Sciatic nerve (tissue), 2 donors: Measurements from ENCODE around the gene PTPRN2. TPM values are rescaled to one million over a fixed set of nuclear protein-coding genes. Genes with fewer than 3 reads are reported as not detected.
"Not testable (repeated sequence)": the region's sequence is repeated elsewhere in the genome, so short reads cannot be mapped to it uniquely, and the experiment has no call there.

Experiments
- ATAC-seq: fragments of 200-7000 bp; cut with Tn5 transposase; one replicate; pipeline ENCODE4 v1.9.1; 2020; ENCODE audit warnings: mild to moderate bottlenecking, moderate library complexity
- DNase-seq: peaks from one replicate; pipeline ENCODE4 v3.0.0-alpha.2; 2020; ENCODE audit warnings: low spot score
- intact Hi-C: fragments of 100-400 bp; cut with DNase I; formaldehyde crosslinking; loops from one replicate; pipeline ENCODE4 v1.14.2; 2022
- total RNA-seq: library from RNA; stranded (reverse); fragmentation: NEBNext Ultra II Directional; extraction: Animal tissue kit (Norgen Biotek cat#: 25700); gene quantifications from one replicate; pipeline ENCODE4 v1.2.1, GENCODE V29; 2021
- donor health status: DM: no; HTN: no; CAD: no.
- donor health status: DM: no; HTN: no; CAD: no.

Gene PTPRN2
- total RNA-seq, 1 donor from 2014 or later, result 12.7 TPM

DNA sequence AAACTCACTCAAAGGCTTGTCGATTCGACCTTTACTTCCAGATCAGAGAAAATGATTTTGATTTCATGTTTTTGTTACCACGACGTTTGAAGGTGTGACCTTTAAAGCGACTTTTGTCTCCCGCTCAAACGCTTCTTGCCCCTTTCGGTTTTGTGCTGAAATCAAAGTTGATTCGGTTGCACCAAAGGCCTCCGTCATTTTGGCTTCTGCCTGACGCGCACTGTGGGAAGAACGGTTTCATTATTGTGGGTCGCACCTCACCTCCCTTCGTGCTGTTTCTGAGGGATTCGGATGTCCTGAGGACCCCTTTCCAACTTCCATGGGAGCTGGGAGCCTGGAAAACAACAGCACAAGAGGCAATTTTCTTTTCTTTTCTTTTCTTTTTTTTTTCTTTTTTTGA lies 1073.9 kb downstream of the PTPRN2 start:
- no peak for ATAC-seq
- intact Hi-C loops, result no loop called here
- no peak for DNase-seq

DNA sequence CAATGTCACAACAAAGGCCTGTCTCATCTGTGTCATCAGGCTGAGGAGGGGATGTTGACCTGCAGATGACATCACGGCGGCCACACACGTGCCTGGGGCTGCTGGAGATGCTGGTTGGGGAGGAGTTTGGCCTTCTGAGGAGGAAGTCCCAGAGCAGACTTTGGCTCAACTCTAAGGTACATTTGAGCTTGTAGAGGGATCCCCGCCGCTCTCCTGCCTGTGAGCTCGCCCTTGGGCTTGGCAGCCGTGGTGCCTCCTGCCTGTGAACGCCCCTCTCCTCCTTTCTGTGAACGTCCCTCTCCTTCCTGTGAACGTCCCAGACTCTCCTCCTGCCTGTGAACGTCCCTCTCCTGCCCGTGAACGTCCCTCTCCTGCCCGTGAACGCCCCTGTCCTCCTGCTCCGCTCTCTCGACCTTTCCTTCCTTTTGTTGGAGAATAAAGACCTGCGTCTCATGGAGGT lies 1074.4 kb downstream of the PTPRN2 start:
- intact Hi-C loops, result no loop called here
- DNase-seq, result no peak
- no peak for ATAC-seq

DNA sequence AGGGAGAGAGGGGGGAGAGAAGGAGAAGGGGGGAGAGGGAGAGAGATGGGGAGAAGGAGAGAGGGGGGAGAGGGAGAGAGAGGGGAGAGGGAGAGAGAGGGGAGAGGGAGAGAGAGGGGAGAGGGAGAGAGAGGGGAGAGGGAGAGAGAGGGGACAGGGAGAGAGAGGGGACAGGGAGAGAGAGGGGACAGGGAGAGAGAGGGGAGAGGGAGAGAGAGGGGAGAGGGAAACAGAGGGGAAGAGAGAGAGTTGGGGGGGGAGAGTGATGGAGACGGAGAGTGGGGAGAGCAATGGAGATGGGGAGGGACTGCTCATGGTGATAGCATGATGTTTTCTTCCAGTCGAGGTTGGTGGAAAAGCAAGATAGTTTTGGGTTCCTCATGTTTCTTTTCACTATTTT lies 1078.4 kb downstream of the PTPRN2 start:
- DNase-seq (no peak), ATAC-seq (no peak)
- intact Hi-C loops, result no loop called here

DNA sequence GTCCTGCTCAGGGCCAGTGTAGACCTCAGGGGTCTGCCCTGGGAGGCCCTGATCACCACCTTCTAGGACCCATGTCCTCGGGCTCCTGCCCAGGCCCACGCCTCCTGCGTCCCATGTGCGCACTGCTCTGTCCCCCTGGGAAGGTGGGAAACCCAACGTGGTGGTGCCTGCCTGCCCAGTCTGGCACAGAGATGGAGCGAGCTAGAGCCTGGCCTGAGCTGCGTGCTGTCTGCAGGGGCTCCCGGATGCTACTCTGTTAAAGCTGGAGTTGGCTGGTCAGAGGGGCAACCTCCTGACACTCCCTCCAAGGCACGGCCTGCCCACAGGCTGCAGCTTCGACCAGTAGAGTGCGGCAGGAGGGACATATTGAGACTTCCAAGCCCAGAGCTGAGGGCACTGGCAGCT lies 1079.1 kb downstream of the PTPRN2 start:
- no peak for ATAC-seq
- intact Hi-C loops, result no loop called here
- DNase-seq, result peak; percentile 21

DNA sequence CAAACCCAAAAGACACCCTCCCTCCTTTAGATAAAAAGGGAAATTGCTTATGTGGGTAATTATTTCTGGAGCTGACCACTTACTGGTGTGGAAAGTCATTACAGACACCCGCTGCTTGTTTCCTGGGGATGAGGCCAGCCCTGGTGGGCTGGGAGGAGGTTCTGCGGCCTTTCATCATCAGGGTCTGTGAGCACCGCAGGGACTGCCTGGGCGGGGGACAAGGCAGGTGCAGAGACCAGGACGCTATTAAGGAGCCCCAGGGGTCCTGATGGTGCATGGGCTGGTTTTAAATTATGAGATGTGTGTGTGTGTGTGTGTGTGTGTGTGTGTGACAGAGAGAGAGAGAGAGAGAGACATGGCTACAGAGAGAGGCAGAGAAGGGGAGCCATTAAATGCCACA lies 1079.6 kb downstream of the PTPRN2 start:
- no peak for ATAC-seq
- intact Hi-C loops, result no loop called here
- no peak for DNase-seq

DNA sequence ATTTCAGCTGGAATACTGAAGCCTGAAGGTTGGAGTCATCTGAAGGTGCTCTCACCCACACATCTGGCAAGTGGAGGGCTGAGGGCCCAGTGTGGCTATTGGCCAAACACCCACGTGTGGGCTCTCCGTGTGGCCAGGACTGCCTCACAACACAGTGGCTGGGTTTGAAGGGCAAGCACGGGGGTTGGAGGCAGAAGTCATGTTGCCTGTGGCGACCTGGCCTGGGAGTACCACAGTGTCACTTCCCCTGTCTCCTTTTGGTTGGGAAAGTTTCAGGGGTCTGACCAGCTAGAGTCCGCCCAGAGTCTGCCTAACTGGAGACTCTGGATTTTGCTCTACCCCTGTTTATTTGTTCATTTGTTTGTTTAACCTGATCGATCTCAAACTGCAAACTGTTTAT lies 1081.4 kb downstream of the PTPRN2 start:
- intact Hi-C loops, result no loop called here
- DNase-seq, result no peak

DNA sequence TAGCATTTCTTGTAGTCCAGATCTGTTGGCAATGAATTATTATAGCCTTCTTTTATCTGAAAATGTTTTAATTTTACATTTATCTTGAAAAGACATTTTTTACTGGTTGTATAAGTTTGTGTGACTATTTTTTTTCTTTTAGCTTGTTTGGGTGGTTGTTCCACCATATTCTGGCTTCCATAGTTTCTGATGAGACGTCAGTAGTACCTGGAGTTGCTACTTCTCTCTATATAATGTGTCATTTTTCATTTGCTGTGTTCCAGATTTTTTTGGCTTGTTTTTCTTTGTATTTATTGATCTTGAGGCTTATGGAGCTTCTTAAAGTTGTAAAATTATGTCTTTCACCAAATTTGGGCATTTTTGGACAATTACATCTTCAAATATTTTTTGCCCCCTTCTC lies 1082.0 kb downstream of the PTPRN2 start:
- no peak for ATAC-seq

More for the DNA sequence above, 1081.4 kb downstream of the PTPRN2 start:
- no peak for ATAC-seq

DNA sequence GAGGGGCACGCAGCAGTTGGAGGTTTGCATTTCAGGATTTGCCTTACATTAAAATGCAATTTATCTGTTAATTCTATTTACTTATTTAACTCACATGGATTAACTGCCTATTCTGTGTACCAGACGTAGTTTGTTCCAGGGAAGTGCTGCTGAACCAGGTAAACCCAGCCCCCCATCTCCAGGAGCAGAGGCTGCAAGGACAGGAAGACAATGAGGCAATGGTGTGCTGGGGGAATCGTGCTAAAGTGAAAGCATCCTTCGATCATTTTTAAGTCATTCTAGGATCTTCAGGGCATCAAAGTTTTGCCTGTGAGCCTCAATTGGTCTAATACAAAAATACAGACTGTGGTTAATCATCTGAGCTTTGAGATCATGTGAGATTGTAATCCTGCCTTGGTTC lies 1084.4 kb downstream of the PTPRN2 start:
- DNase-seq (no peak), ATAC-seq (no peak)

More for the DNA sequence above, 1082.0 kb downstream of the PTPRN2 start:
- no peak for DNase-seq
- intact Hi-C loops, result no loop called here

DNA sequence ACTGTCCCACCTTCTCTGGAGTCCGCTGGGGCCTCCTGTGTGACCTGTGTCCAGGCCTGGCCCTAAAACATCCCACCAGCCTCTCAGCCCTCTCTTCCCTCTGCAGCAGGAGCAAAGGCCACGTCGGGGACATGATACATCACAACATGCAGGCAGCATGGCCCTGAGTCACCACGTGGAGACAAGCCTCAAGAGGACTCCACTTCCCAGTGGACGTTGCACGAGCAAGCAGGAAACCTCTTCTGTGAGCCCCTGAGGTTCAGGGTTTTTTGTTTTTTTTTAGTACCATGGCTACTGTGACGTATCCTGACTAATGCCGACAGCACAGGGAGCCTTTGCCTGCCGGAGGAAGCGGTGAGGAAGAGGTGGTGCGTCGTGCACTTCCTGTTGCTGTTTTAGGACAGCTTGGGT lies 1084.9 kb downstream of the PTPRN2 start:
- no peak for ATAC-seq
- no peak for DNase-seq
- intact Hi-C loops, result no loop called here

More for the DNA sequence above, 1084.4 kb downstream of the PTPRN2 start:
- intact Hi-C loops, result no loop called here

DNA sequence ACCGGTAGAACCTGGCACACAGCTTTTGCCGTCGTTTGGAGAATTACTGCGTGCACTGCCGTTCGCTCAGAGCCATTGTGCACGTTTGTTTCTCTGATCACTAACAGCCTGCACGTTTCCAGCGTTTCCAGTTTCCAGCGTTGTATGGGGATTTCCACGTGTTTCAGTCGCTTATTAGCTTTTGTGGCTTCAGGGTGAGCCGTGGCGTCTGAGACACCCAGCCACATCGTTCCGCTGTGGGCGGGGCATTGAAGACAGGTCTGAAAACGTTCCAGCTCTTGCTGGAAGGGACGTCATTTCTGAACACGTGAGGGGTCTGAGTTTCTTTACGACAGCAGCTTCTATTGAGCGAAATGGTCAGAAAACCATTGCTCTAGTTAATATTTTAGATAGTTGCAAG lies 1086.0 kb downstream of the PTPRN2 start:
- DNase-seq, result no peak

DNA sequence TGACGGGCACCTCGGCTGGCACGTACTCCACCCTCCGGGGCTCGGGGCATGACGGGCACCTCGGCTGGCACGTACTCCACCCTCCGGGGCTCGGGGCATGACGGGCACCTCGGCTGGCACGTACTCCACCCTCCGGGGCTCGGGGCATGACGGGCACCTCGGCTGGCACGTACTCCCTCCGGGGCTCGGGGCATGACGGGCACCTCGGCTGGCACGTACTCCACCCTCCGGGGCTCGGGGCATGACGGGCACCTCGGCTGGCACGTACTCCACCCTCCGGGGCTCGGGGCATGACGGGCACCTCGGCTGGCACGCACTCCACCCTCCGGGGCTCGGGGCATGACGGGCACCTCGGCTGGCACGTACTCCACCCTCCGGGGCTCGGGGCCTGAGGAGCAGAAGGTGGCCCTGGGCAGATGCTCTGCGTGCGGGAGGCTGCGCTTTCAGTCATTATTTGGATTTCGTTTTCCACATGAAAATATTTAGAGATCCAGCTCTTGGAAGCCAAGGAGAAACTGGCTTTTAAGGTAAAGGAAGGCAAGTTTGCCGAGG lies 1086.6 kb downstream of the PTPRN2 start:
- intact Hi-C loops, ATAC-seq, DNase-seq: not testable (repeated sequence)

More for the DNA sequence above, 1086.0 kb downstream of the PTPRN2 start:
- intact Hi-C loops, result no loop called here
- no peak for ATAC-seq

DNA sequence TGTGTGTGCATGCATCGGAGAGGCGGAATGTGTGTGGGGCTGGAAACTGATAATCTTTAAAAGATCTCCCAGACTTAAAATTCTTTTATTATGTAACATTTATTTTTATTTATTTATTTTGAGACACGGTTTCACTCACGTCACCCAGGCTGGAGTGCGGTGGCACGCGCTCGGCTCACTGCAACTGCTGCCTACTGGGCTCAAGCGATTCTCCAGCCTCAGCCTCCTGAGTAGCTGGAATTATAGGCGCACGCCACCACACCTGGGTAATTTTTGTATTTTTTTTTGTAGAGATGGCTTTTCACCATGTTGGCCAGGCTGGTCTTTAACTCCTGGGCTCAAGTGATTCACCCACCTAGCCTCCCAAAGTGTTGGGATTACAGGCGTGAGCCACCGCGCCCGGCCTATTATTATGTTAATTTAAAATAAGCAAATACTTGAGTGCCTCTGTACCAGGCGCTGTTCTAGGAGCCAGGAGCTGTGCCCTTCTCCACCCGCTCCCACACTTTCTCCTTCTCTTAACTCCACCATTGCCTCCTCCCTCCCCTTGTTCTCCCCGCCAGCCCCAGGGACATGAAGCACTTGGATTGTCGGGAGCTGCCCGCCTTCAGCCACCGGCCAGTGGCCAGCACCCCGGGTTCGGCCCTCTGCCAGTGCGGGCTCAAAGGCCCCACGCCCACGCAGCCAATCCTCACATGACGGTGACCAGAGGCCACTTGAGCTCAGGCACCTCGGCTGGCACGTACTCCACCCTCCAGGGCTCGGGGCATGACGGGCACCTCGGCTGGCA lies 1087.3 kb downstream of the PTPRN2 start:
- intact Hi-C loops, result no loop called here
- no peak for DNase-seq
- no peak for ATAC-seq

DNA sequence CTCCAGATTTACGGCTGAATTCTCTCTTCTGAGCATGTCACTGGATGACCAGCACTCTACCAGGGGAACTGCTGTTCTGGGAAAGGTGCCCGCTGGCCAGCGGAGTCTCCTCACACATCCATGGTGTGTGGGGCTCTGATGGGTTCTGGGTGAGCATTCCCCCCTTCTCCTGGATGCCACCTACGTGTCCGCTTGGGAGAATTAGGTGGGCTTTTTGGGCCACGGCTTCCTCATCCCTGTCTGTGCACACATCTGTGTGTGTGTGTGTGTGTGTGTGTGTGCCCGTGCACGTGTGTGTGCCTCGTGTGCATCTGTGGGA lies 1087.8 kb downstream of the PTPRN2 start:
- no peak for ATAC-seq
- intact Hi-C loops, result no loop called here
- no peak for DNase-seq

DNA sequence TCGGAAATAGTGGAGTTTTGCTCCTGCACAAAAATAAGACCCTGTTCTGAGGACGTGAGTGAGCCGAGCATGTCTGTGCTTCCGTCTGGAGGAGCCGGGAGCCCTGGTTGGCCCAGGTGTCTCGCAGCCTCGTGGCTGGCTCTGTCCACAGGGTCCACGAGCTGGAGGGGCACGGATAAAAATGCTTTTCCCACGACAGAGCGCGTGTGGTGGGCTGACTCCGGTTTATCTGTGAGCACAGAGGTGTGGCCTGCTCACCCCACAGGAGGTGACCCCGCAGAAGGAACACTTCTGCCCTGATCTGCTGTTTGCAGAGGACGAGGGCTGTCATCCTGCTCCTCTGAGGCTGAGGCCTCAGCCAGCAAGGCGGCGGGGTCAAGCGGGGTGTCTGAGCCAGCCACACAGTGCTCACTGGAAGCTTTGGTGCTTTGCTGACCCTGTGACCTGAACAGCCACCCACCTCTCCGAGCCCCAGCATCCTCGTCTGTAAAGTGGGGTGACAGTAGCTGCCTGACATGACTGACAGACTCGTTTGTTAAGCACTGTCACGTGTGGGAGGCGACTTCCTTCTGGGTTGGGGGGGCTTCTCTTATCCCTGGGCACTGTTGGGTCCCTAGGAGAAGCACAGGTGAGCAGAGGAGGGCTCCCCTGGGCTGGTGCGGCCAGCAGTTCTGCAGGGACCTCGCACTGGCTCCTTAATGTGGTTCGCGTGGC lies 1088.3 kb downstream of the PTPRN2 start:
- DNase-seq, result no peak

DNA sequence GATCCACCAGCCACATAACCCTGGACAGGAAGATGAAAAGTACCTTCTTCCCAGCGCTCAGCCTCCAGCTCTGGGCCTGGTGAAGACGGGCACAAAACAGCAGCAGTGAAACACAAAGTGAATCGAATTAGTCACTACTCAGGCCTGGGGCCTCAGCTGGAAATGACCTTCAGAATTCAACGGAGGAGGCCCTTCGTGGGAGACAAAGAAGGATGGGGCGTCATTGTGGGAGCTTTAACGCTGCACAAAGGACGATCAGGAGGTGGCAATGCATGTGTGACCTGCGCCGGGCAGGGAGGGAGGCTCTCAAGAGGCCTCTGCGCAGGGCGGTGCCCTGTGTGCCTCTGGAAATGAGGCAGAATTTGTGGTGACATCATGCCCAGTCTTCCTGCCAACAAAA lies 1089.0 kb downstream of the PTPRN2 start:
- DNase-seq, result no peak
- intact Hi-C loops, result no loop called here
- ATAC-seq, result no peak

More for the DNA sequence above, 1088.3 kb downstream of the PTPRN2 start:
- intact Hi-C loops, result no loop called here
- ATAC-seq, result no peak

DNA sequence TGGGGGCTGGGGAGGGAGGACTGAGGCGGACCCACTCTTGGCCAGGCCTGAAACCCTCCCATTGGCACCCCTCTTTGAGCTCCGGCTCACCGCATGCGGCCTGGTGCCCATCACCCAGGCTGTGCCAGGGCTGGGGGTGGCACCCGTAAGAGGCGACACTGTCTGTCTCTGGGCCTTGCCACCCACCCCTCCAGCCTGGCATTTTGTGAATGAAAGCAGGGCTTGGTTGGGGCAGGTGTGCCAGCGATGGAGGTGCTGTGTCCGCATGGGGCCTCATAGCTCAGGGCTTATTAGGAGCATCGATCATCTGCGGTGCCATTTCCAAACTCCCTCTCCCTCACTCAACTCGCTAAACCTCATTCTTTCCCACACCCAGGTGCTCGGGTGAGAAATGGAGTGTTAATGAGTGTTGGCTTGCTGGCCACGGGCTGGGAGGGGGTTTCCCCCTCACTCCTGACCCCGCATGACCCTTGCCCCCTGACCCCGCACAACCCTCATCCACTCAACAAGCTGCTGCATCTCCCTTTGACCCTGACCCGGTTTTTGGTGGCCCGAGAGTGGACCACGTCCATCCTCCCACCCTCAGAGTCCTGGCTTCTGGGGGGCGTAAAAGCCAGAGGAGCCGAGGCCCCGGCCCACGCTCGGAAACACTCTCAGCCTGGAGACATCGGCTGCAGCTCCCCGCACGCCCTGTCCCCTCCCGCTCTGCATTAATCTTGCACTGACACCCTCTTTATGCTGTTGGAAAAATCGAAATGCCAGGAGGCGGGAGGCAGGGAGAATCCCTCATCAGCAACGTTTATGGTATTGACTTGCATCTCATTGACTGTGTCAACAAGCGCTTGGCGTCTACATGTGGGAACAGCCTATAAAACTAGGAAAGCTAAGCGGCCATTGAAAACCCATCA lies 1089.6 kb downstream of the PTPRN2 start:
- no peak for DNase-seq
- intact Hi-C loops, result no loop called here

DNA sequence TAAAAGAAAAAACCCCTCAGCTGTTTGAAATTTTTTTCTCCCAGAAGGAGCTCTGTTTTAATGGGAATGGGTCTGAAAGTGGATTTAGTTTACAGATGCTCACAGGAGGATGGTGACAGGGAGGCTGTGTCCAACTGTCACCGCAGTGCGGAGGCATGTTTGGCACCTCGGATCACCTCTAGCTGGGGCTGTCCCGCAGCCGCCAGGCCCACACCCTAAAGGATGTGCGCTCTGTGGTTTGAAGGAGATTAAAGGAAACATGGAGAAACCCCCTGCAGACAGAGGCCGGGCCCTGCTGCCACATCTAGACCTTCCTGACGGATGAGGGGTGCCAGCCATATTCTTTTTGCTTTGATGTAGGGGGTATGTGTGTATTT lies 1090.3 kb downstream of the PTPRN2 start:
- no peak for DNase-seq
- intact Hi-C loops, result no loop called here
- no peak for ATAC-seq

More for the DNA sequence above, 1089.6 kb downstream of the PTPRN2 start:
- no peak for ATAC-seq

DNA sequence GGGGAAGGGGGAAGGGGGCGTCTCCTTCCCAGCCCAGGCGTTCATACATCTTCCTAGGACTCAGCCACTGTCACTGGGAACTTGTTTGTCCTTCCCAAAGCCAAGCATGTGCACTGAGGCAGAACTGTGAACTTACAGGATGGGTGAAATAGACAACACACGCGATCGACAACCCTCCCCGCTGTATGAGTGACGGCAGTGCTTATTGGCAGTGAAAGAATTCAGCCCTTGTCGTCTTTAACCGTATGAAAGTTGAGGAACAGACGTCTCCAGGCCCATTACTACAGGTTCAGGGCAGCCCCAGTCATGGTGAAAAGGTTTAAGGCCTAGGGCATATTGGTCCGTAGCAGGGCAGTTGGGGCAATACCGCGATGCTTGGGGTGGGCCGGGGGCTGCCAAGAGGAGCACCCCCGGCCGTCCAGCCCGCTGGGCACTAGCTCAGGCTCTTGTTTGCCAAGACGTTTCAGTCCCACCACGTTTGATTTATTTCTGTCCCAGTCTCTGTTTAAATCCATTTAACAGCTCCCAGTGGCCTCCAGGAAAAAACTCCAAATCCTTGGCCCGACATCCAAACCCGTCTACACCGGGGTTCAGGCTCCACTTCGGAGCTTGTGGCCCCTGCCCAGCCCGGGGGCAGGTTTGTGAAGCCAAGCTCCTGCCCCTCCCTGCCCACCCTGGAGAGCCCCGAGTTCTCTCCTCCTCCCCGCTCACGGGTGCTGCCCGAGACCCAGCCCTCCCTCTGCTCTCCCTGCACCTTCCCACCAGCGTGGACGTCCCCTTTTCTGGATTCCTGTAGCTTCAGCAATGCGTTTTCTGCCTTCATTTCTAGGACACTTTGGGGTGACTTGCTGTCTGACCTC lies 1091.0 kb downstream of the PTPRN2 start:
- intact Hi-C loops, result no loop called here
- no peak for DNase-seq
- ATAC-seq, result no peak
